ENCODE measurements around the gene SPTLC2.

GRCh38 chr14:77469539-77469938 is 146.9 kb downstream of the SPTLC2 start:
- TF ChIP-seq ZNF281 (CRISPR knock-in tag; IDR thresholded peaks at IDR 0.05; ENCODE audit: borderline replicate concordance) (no peak), ZFAT (CRISPR knock-in tag; conservative IDR thresholded peaks at IDR 0.05) (no peak), CHD4 (IDR thresholded peaks at IDR 0.05; ENCODE audit: borderline replicate concordance, low read length) (no peak), ZNF12 (CRISPR knock-in tag; IDR thresholded peaks at IDR 0.05) (no peak)
- TF ChIP-seq, protein P1, sequence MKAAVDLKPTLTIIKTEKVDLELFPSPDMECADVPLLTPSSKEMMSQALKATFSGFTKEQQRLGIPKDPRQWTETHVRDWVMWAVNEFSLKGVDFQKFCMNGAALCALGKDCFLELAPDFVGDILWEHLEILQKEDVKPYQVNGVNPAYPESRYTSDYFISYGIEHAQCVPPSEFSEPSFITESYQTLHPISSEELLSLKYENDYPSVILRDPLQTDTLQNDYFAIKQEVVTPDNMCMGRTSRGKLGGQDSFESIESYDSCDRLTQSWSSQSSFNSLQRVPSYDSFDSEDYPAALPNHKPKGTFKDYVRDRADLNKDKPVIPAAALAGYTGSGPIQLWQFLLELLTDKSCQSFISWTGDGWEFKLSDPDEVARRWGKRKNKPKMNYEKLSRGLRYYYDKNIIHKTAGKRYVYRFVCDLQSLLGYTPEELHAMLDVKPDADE (CRISPR knock-in tag; IDR thresholded peaks at IDR 0.05): no peak
